Neutrophil (primary cell): ENCODE results near the gene ITPRIP.

Experiments used
- H3K27ac ChIP-seq: fragments of 200-600 bp; sonication (generic); 2 replicates; pipeline ENCODE4 v1.5.1; 2016; ENCODE audit warnings: mild to moderate bottlenecking, moderate library complexity
- H3K27me3 ChIP-seq: fragments of 200-600 bp; sonication (generic); 2 replicates; pipeline ENCODE4 v1.6.0; 2016; ENCODE audit warnings: mild to moderate bottlenecking
- H3K36me3 ChIP-seq: fragments of 200-600 bp; sonication (generic); 2 replicates; pipeline ENCODE4 v1.5.1; 2017
- H3K4me1 ChIP-seq, 2 experiments: fragments of 200-600 bp in 1 of 2; sonication (generic) in 1 of 2; 1 replicate in 1 of 2; 2 replicates in 1 of 2; pipeline versions ENCODE4 v1.5.1 to v1.6.1; 2013 to 2016; ENCODE audit warnings: low read depth in 1 of 2, low read length in 1 of 2, mild to moderate bottlenecking in 1 of 2, moderate library complexity in 1 of 2; ENCODE audit not compliant: control insufficient read depth in 1 of 2, insufficient read depth in 1 of 2
- H3K4me3 ChIP-seq, 2 experiments: fragments of 200-600 bp in 1 of 2; sonication (generic) in 1 of 2; 1 replicate in 1 of 2; 2 replicates in 1 of 2; pipeline ENCODE4 v1.5.1; 2013 to 2016; ENCODE audit warnings: low read depth in 1 of 2, low read length in 1 of 2, mild to moderate bottlenecking in 1 of 2, moderate library complexity in 1 of 2
- H3K9me3 ChIP-seq: fragments of 200-600 bp; sonication (generic); 2 replicates; pipeline ENCODE4 v1.5.1; 2016
- CTCF ChIP-seq: fragments of 200-600 bp; sonication (generic); IDR thresholded peaks from 2 replicates; pipeline ENCODE4 v1.5.1; 2016; ENCODE audit warnings: antibody characterized with exemption

The ITPRIP gene

DNA sequence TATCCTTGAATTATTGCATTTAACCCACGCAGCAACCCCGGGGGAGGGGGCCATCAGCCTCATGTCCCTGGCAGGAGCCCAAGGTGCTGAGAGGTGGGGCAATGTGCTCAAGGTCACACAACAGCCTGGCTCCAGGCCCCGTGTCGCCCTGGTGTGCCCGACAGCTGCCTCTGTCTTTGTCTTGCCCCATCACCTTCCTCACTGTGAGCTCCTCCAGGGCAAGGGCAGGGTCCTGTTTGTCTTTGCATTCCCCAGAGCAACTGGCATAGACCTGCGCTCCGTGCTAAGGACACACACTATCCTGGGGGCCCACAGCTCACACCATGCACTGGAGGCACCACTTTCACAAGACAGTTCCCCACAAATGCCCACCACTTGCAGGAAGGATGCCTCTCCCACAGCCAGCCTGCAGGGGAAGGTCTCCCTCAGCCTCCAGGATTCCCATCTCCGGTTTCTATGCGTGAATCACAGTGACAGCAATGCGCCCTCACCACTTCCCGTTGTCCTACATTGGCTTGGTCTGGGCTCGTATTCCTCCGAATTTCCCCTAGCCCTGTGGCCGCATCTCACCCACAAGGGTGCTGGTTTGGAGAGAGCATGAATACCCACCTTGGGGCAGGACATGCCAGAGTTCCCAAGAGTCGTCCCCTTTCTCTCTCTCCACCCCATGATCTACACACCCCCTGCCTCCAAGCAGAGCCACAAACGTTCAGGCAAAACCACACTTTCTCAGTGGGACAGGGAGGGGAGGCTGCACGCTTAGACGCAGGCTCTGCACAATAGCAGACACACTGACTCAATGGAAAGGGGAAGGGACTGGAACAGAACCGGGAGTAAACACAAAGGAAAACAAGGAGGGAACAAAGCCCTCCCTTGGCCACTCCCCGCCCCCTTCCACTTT lies 10.3 kb downstream of the ITPRIP start:
- peak overlapping the region; percentile 67 to 72 for H3K4me3 ChIP-seq

GRCh38 chr10:104326991-104327610 lies 11.2 kb downstream of the ITPRIP start:
- TF ChIP-seq CTCF = no peak
- H3K4me3 ChIP-seq = peak overlapping the region; percentile 67 to 72
- peaks cover 98 to 100% of the 10 kb centered on the region in 2 experiments for H3K4me1 ChIP-seq
- peaks cover 42% of the 10 kb centered on the region for H3K36me3 ChIP-seq
- H3K27me3 ChIP-seq = no peaks in the 10 kb centered on the region
- H3K9me3 ChIP-seq = no peaks in the 10 kb centered on the region
- H3K27ac ChIP-seq = peak overlapping the region; percentile 99

More for the DNA sequence above, 10.3 kb downstream of the ITPRIP start:
- TF ChIP-seq CTCF = no peak
- Histone ChIP-seq H3K27ac (peak overlapping the region; percentile 99), H3K27me3 (no peaks in the 10 kb centered on the region), H3K9me3 (no peaks in the 10 kb centered on the region), H3K4me1 (peaks cover 98 to 100% of the 10 kb centered on the region in 2 experiments), H3K36me3 (peaks cover 50% of the 10 kb centered on the region)

DNA sequence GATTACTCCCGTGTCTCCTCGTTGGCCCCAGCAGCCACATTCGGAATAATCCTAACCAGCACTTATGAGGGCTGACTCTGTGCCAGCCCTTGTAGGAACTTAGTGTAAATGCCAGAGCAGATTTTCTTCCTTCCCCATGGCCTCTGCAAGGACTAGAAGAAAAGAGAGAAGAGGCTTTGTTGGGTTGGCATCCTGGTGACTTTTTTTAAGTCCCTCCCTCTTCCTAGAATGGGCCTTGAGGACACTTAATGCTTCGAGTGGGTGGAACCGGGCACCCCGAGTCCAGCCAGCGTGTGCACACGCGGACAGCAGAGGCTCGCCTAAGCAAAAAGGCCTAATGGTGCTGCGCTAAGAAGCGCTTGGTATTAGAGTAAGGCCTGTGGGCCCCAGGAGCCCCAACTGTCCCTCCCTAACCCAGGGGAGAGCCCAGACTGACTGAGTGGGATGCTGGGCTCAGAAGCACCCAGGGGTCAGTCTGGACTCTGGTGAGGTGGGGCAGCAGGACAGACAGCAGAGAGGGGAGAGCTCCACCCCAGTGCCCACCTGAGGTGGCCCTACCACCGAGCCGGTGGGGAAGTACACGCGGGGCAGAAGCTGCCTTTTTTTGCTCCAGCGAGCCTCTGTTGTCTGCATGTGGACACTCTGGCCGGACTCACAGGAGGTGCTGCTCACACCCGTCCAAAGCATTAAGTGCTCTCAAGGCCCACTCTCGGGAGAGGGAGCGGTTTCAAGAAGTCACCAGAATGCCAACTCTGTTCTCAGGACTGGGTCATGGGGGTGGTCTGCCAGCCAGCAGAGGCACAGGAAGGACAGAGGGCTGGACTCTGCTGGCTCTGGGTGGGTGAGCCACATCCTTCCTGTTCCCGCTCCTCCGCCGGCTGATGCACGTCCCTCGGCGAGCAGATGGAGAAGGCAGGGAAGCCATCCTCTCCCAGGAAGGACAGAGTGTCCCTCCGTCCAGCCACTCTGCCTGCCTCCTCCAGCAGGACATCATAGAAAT lies 12.5 kb downstream of the ITPRIP start:
- Histone ChIP-seq H3K9me3 (no peaks in the 10 kb centered on the region), H3K27ac (peak overlapping the region; percentile 99), H3K27me3 (no peaks in the 10 kb centered on the region), H3K36me3 (peaks cover 32% of the 10 kb centered on the region), H3K4me1 (peaks cover 98 to 100% of the 10 kb centered on the region in 2 experiments), H3K4me3 (peak overlapping the region; percentile 67 to 72)
- TF ChIP-seq CTCF = no peak

DNA sequence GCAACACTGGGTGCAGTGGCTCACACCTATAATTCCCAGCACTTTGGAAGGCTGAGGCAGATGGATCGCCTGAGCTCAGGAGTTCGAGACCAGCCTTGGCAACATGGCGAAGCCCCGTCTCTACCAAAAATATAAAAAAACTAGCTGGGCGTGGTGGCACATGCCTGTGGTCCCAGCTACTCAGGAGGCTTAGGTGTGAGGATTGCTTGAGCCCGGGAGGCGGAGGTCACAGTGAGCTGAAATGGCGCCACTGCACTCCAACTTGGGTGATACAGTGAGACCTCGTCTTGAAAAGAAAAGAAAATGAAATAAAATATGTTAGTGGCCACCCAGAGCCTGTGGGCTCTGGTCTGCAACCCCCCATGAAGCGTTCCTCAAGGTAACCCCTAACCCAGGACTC lies 13.3 kb downstream of the ITPRIP start:
- no peaks in the 10 kb centered on the region for H3K27me3 ChIP-seq
- H3K4me1 ChIP-seq = peaks cover 98 to 100% of the 10 kb centered on the region in 2 experiments
- H3K36me3 ChIP-seq = peaks cover 31% of the 10 kb centered on the region
- no peaks in the 10 kb centered on the region for H3K9me3 ChIP-seq
- H3K27ac ChIP-seq = peak overlapping the region; percentile 99
- no peak for TF ChIP-seq CTCF
- peak overlapping the region; percentile 67 to 72 for H3K4me3 ChIP-seq

- peaks cover 98 to 100% of the 10 kb centered on the region in 2 experiments for H3K4me1 ChIP-seq
- H3K27ac ChIP-seq = peak overlapping the region; percentile 99
- H3K27me3 ChIP-seq = no peaks in the 10 kb centered on the region
- H3K9me3 ChIP-seq = no peaks in the 10 kb centered on the region
- H3K36me3 ChIP-seq = peaks cover 31% of the 10 kb centered on the region
- TF ChIP-seq CTCF = peak; percentile 88
- H3K4me3 ChIP-seq = peak overlapping the region; percentile 67 to 72
These were observed 14.0 kb downstream of the ITPRIP start for GRCh38 chr10:104324221-104324686.
